Measurements from ENCODE around the gene RPL36.

The RPL36 gene

GRCh38 chr19:5648464-5648863 is 41.6 kb upstream of the RPL36 start:
- TF ChIP-seq CTCF (conservative IDR thresholded peaks at IDR 0.05) = no peak
- H3K27ac ChIP-seq = no peak overlapping the region

GRCh38 chr19:5651361-5651760 is 38.7 kb upstream of the RPL36 start:
- TF ChIP-seq CTCF (conservative IDR thresholded peaks at IDR 0.05) = no peak
- no peak overlapping the region for H3K27ac ChIP-seq

GRCh38 chr19:5652261-5652660 is 37.8 kb upstream of the RPL36 start:
- no peak overlapping the region for H3K27ac ChIP-seq
- TF ChIP-seq CTCF (conservative IDR thresholded peaks at IDR 0.05) = no peak

- no peak overlapping the region for H3K27ac ChIP-seq
Observed at GRCh38 chr19:5654931-5655330, 35.2 kb upstream of the RPL36 start.

GRCh38 chr19:5655412-5655811 is 34.7 kb upstream of the RPL36 start:
- H3K27ac ChIP-seq = no peak overlapping the region
- TF ChIP-seq CTCF (conservative IDR thresholded peaks at IDR 0.05) = no peak

More at GRCh38 chr19:5654931-5655330, 35.2 kb upstream of the RPL36 start:
- no peak for TF ChIP-seq CTCF (conservative IDR thresholded peaks at IDR 0.05)

GRCh38 chr19:5661483-5661882 is 28.6 kb upstream of the RPL36 start:
- no peak for TF ChIP-seq CTCF (conservative IDR thresholded peaks at IDR 0.05)
- no peak overlapping the region for H3K27ac ChIP-seq

- TF ChIP-seq CTCF (conservative IDR thresholded peaks at IDR 0.05) = no peak
- H3K27ac ChIP-seq = no peak overlapping the region
Observed at GRCh38 chr19:5663904-5664303, 26.2 kb upstream of the RPL36 start.

- no peak overlapping the region for H3K27ac ChIP-seq
- no peak for TF ChIP-seq CTCF (conservative IDR thresholded peaks at IDR 0.05)
Observed at GRCh38 chr19:5664515-5664914, 25.6 kb upstream of the RPL36 start.

Data from VCaP (cell line).